Nephron (organoid): ENCODE results near the gene SAT1.

ENCODE experiments used
- H3K27ac Mint-ChIP-seq, 3 experiments: 2 replicates each; pipeline ENCODE4 v1.8.0; 2020; ENCODE audit warnings: mixed read lengths in 3 of 3, mild to moderate bottlenecking in 2 of 3, moderate library complexity in 1 of 3
- H3K27me3 Mint-ChIP-seq: 2 replicates; pipeline ENCODE4 v1.8.0; 2021; ENCODE audit warnings: low read depth, mild to moderate bottlenecking, moderate library complexity, mixed read lengths
- H3K36me3 Mint-ChIP-seq: 2 replicates; pipeline ENCODE4 v1.8.0; 2020; ENCODE audit warnings: low read depth, mixed read lengths
- H3K4me1 Mint-ChIP-seq: 2 replicates; pipeline ENCODE4 v1.8.0; 2020; ENCODE audit warnings: mixed read lengths
- H3K4me3 Mint-ChIP-seq, 3 experiments: 2 replicates each; pipeline ENCODE4 v1.8.0; 2020; ENCODE audit warnings: mild to moderate bottlenecking in 3 of 3, mixed read lengths in 3 of 3, moderate library complexity in 2 of 3
- H3K9me3 Mint-ChIP-seq: 2 replicates; pipeline ENCODE4 v1.8.0; 2020; ENCODE audit warnings: mixed read lengths
- TF ChIP-seq, protein P1 (sequence below), 3 experiments: fragments of 200-600 bp; sonication (generic); IDR thresholded peaks; one replicate each; pipeline ENCODE4 v1.5.0; 2021; ENCODE audit warnings: antibody characterized with exemption in 3 of 3; ENCODE audit not compliant: unreplicated experiment in 3 of 3

SAT1 gene

DNA sequence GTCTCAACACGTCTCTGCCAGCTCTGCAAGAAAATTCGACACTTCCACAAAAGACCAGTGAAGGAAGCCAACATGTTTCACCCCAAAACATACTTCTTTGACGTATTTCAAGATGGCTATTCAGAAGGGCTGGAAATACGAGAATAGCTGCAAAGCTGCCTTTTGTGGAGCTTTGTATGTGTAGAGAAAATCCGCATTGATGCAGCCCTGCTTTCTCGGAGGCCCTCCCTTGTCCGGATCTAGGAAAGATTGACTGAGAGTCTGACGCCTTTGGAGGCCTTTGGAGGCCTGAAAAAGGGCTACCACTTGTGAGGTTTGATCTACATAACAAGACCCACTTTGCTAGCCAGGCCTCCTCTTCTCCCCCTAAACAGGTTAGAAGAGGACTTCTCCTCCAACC is 12.2 kb downstream of the SAT1 start:
- Mint-ChIP-seq H3K27ac (peak overlapping the region; percentile 59 to 77 (median 66)), H3K9me3 (no peaks in the 10 kb centered on the region), H3K27me3 (no peaks in the 10 kb centered on the region), H3K4me3 (no peak overlapping the region), H3K4me1 (peaks cover 33% of the 10 kb centered on the region), H3K36me3 (no peaks in the 10 kb centered on the region)
- TF ChIP-seq, protein P1, sequence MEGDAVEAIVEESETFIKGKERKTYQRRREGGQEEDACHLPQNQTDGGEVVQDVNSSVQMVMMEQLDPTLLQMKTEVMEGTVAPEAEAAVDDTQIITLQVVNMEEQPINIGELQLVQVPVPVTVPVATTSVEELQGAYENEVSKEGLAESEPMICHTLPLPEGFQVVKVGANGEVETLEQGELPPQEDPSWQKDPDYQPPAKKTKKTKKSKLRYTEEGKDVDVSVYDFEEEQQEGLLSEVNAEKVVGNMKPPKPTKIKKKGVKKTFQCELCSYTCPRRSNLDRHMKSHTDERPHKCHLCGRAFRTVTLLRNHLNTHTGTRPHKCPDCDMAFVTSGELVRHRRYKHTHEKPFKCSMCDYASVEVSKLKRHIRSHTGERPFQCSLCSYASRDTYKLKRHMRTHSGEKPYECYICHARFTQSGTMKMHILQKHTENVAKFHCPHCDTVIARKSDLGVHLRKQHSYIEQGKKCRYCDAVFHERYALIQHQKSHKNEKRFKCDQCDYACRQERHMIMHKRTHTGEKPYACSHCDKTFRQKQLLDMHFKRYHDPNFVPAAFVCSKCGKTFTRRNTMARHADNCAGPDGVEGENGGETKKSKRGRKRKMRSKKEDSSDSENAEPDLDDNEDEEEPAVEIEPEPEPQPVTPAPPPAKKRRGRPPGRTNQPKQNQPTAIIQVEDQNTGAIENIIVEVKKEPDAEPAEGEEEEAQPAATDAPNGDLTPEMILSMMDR (IDR thresholded peaks at IDR 0.05; ENCODE audit: unreplicated experiment in 3 of 3), result no peak

GRCh38 chrX:23797371-23798128 is 14.6 kb downstream of the SAT1 start:
- Mint-ChIP-seq H3K9me3 (no peaks in the 10 kb centered on the region), H3K27me3 (no peaks in the 10 kb centered on the region), H3K4me3 (no peak overlapping the region), H3K4me1 (peaks cover 33% of the 10 kb centered on the region), H3K27ac (peak overlapping the region; percentile 67 to 86 (median 78)), H3K36me3 (no peaks in the 10 kb centered on the region)
- TF ChIP-seq, protein P1 (IDR thresholded peaks at IDR 0.05; ENCODE audit: unreplicated experiment in 3 of 3), result peak in 2 of 3 experiments; percentile 10 to 13

GRCh38 chrX:23799469-23800065 is 16.6 kb downstream of the SAT1 start:
- H3K4me3 Mint-ChIP-seq, result no peak overlapping the region
- no peaks in the 10 kb centered on the region for H3K27me3 Mint-ChIP-seq
- H3K9me3 Mint-ChIP-seq, result no peaks in the 10 kb centered on the region
- peak overlapping the region; percentile 56 to 76 (median 67) for H3K27ac Mint-ChIP-seq
- TF ChIP-seq, protein P1 (IDR thresholded peaks at IDR 0.05; ENCODE audit: unreplicated experiment in 3 of 3), result no peak
- H3K4me1 Mint-ChIP-seq, result peaks cover 37% of the 10 kb centered on the region
- no peaks in the 10 kb centered on the region for H3K36me3 Mint-ChIP-seq

- no peaks in the 10 kb centered on the region for H3K36me3 Mint-ChIP-seq
These were observed 19.5 kb downstream of the SAT1 start for GRCh38 chrX:23802431-23802830.

DNA sequence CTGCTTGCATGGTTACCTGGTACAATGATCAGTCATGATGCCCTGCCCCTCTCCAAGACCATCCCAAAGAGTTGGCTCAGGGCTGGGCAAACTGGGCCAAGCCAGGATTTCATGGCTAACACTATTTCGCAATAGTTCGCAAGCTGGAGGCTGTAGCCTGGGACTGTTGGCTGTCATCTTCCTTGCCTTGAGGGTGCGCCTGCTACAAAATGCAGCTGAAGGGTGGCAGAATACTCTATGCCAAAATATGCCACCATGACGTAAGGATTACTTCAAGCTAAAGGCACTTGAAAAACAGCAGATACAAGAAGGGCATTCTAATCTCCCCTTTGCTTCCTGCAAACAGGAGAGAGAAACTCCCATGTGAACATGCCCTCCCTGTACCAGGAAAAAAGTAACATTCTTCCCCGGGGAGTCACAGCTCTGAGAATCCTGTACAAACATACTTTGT is 21.0 kb downstream of the SAT1 start:
- H3K27ac Mint-ChIP-seq, result peak overlapping the region; percentile 32 to 93 (median 69)
- H3K9me3 Mint-ChIP-seq, result no peaks in the 10 kb centered on the region
- TF ChIP-seq, protein P1 (IDR thresholded peaks at IDR 0.05; ENCODE audit: unreplicated experiment in 3 of 3), result no peak

More at GRCh38 chrX:23802431-23802830, 19.5 kb downstream of the SAT1 start:
- H3K4me1 Mint-ChIP-seq, result peaks cover 26% of the 10 kb centered on the region
- H3K4me3 Mint-ChIP-seq, result no peak overlapping the region
- H3K9me3 Mint-ChIP-seq, result no peaks in the 10 kb centered on the region
- TF ChIP-seq, protein P1 (IDR thresholded peaks at IDR 0.05; ENCODE audit: unreplicated experiment in 3 of 3), result no peak
- H3K27ac Mint-ChIP-seq, result peak overlapping the region in 2 of 3 experiments; percentile 13 to 25
- H3K27me3 Mint-ChIP-seq, result no peaks in the 10 kb centered on the region

More for the DNA sequence above, 21.0 kb downstream of the SAT1 start:
- Mint-ChIP-seq H3K4me3 (no peak overlapping the region), H3K36me3 (no peaks in the 10 kb centered on the region), H3K4me1 (peaks cover 25% of the 10 kb centered on the region), H3K27me3 (no peaks in the 10 kb centered on the region)
